AG09309 (cell line): ENCODE measurements around the gene NUAK2.

Source experiments
- DNase-seq: peaks from one replicate; pipeline ENCODE4 v3.0.0-alpha.2; 2010; ENCODE audit warnings: low read depth
- H3K4me3 ChIP-seq: 2 replicates; pipeline ENCODE4 v1.5.1; 2011; ENCODE audit warnings: mild to moderate bottlenecking, low read depth, low read length, moderate library complexity; ENCODE audit not compliant: control insufficient read depth
- TF ChIP-seq, protein P1 (sequence below): IDR thresholded peaks from 2 replicates; pipeline ENCODE4 v1.5.1; 2011; ENCODE audit warnings: mild to moderate bottlenecking, low read depth, low read length, inconsistent platforms; ENCODE audit not compliant: insufficient read depth, control insufficient read depth; ENCODE audit errors: missing control alignments

The NUAK2 gene

DNA sequence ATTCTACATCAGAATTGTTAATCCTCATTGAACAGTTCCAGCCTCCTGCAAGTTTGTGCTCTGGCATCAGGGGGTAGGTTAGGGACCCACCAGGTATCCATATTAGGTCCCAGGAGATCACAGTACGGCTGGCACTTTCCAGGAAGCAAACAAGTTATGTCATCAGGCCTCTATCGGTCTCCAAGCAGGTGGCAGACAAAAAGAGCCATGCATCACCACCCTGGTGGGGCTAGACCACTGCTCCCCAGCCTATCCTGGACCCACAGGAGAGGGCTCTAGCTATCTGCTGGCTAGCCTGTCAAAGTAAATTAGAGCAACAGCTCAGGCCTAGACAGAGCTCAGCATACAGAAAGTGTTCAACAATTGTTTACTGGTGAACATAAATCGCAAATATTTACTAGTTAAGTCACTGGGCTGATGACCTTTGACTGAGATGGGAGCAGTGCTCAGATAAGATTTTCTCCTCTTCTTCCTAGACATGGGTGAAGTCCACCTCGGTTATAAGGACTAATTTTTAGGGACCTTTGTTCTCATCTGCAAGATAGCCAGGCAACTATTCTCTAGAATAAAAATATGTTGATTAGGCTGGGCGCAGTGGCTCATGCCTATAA lies 6.4 kb downstream of the NUAK2 start:
- TF ChIP-seq, protein P1, sequence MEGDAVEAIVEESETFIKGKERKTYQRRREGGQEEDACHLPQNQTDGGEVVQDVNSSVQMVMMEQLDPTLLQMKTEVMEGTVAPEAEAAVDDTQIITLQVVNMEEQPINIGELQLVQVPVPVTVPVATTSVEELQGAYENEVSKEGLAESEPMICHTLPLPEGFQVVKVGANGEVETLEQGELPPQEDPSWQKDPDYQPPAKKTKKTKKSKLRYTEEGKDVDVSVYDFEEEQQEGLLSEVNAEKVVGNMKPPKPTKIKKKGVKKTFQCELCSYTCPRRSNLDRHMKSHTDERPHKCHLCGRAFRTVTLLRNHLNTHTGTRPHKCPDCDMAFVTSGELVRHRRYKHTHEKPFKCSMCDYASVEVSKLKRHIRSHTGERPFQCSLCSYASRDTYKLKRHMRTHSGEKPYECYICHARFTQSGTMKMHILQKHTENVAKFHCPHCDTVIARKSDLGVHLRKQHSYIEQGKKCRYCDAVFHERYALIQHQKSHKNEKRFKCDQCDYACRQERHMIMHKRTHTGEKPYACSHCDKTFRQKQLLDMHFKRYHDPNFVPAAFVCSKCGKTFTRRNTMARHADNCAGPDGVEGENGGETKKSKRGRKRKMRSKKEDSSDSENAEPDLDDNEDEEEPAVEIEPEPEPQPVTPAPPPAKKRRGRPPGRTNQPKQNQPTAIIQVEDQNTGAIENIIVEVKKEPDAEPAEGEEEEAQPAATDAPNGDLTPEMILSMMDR: no peak
- no peak overlapping the region for H3K4me3 ChIP-seq
- no peak for DNase-seq

DNA sequence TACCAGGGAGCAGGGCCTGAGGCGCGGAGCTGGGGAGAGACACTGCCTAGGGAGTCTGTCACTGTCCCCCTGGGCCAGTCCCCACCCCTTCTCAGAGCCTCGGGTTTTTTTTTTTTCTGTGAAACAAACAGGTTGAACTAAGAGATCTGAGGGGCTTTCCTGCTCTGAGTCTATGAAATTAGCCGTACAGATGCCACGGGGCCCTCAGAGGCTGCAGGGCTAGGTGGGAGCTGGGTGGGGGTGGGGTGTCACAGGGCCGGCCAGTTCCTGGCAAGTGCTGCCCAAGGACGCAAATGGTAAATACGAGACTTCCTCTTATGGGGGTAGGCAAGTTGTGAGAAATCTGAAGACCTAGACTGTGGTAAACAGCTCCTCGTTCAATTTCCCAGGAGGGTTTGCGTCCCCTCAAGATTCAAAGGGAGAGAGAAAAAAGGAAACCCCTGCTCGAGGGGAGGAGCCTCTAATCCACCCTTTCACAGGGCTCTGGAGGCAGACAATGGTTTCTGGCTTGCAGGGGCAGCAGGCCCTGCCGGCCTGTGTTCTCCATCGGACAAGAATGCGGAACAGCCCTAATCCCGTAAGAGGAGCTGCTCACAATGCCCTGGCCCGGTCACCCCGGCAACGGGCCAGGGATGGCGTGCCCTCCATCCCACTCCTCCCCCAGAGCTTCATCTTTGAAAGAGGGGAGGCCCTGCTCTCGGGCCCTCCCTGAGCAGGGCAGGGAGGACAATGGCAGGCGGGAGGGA lies 7.8 kb downstream of the NUAK2 start:
- TF ChIP-seq, protein P1: no peak
- H3K4me3 ChIP-seq: no peak overlapping the region

DNA sequence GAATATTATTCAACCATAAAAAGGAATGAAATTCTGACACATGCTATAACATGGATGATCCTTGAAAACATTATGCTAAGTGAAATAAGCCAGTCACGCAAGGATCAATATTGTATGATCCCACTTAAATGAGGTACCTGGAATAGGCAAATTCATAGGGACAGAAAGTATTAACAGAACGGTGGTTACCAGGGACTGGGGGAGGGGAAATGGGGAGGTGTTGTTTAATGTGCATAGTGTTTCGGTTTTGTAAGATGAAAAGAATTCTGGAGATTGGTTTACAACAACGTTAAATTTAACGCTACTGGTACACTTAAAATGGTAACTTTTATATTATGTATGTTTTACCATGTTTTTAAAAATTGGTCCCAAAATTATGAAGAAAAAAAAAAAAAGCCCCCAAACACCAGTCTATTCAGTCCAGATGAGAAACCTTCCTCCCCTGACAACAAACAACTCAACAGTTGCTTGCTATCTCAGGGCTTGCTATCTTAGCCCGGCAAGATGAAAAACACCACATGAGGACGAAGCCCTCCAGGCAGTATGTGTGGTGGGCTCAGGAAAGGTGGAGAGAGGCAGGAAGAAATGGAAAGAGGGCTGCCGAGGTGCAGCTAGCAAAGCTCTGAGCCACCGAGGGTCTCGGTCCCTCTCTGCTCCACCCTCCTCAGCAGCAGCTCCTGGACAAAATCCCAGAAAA lies 8.5 kb downstream of the NUAK2 start:
- H3K4me3 ChIP-seq: no peak overlapping the region
- TF ChIP-seq, protein P1: no peak
- no peak for DNase-seq

More for the DNA sequence above, 7.8 kb downstream of the NUAK2 start:
- DNase-seq: no peak

DNA sequence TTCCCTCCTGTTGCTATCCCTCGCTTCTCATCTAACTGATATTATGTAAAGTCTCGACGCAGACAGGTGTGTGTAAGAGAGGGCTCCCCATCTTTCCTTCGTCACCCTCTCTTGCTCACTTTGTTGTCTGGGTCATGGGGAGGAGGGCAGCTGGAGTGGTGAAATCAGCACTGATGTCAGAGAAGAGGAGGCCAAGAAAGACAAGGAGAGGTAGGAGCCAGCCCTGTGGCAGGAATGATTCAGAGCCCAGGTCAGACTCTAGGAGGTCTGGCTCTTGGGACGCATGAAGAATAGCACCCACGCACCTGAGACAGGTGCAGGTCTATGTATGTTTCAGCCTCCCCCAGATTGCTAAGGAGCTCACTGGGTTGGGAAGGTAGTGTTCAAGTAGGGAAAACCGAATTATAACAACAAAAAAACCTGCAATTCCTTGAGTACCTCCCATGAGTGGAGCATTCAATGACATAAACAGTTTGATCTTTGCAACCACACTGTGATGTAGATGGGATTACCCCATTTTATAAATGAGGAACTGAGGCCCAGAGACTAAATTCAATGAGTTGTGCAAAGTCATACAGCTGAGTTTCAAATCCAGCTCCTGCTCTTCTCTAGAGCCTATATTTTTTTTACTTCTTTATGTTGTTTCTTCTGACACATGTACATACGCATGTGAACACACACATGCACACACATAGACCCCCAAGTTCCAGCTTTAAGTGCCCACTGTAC lies 10.4 kb downstream of the NUAK2 start:
- DNase-seq: no peak
- H3K4me3 ChIP-seq: no peak overlapping the region
- TF ChIP-seq, protein P1: no peak

DNA sequence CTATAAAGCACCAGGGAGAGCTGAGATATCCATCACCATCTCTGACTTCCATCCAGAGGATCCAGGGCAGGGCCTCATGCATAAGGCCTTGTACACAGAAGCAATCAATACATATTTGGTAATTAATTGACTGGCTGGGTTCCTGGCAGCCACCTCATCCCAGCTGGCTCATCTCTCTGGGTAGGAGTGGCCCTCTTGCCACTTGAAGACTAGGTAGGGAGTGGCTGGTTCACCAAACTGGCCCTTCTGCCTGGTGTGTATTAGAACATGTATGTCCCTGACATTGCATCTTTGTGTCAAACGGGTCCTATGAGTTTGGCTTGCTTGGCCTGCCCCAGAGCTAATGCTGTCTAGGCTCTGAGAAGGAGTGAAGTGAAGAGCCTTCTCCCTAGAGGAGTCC lies 11.8 kb downstream of the NUAK2 start:
- DNase-seq: no peak
- TF ChIP-seq, protein P1: no peak
- H3K4me3 ChIP-seq: no peak overlapping the region

DNA sequence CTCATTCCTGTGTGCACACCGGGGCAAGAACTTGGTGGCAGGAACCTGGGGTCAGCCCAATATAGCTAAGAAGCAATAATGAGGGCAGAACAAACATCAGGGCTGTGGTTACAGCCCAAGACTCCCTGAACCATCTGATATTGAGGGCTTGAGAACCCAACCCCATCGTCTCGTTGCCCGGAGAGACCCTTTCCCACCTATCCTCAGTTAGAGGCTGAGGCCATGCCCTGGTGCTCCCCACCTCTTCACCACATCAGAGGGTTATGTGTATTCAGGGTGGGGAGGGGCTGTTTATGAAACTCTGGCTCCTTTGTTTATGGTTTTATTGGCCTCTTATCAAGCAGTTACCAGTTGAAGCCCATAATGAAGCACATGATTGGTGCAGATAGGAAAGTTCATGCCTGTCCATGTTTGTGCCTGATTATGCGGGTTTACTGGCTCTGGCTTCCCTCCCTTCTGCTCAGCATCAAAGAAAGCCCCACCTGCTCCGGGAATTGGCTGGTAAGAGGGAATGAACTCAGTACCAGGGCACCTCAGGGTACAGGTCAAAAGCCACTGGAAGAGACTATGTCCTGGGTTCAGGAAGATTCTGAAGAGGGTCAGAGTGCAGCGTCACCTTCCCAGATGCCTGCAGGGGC lies 14.5 kb downstream of the NUAK2 start:
- no peak overlapping the region for H3K4me3 ChIP-seq
- DNase-seq: no peak
- TF ChIP-seq, protein P1: no peak
